Stimulated activated CD8-positive, alpha-beta memory T cell treated with anti-CD3 and anti-CD28 coated beads, Interleukin-2, amount 100 ng/mL, for 1 hour (primary cell): Measurements from ENCODE around the gene MRPL45.

ENCODE experiments used
- DNase-seq, 2 donors: peaks; one replicate each; pipeline ENCODE4 v3.0.0-alpha.2; 2020; ENCODE audit warnings: low read depth in 2 of 2

Gene MRPL45

GRCh38 chr17:38349097-38349730, 52.2 kb downstream of the MRPL45 start:
- DNase-seq, result peak; percentile 70 to 74

DNA sequence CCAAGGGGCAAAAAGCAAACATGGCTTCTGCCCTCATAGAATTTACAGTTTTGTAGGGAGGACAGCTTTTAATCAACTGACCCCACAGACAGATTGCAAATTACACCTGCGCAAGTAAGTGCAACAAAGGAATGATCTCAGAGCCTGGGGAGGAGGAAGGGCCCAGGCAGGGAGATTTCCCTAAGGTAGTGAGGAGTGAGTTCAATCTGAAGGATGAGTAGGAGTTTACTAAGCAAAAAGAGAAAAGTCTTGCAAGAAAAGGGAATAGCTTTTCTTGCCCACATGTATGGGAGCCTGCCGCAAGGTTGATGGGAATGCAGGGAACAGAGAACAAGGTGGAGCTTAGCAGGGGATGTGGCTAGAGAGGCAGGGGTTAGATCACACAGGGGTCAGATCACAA, 53.1 kb downstream of the MRPL45 start:
- DNase-seq, result no peak

- DNase-seq, result peak; percentile 84 to 87
These were observed 54.6 kb downstream of the MRPL45 start, which contains the start of gene SOCS7 for GRCh38 chr17:38351412-38352222. Gene SOCS7, plus strand, starts transcription at chr17:38351844. Its CDS starts 209 bp downstream, at chr17:38352053.

DNA sequence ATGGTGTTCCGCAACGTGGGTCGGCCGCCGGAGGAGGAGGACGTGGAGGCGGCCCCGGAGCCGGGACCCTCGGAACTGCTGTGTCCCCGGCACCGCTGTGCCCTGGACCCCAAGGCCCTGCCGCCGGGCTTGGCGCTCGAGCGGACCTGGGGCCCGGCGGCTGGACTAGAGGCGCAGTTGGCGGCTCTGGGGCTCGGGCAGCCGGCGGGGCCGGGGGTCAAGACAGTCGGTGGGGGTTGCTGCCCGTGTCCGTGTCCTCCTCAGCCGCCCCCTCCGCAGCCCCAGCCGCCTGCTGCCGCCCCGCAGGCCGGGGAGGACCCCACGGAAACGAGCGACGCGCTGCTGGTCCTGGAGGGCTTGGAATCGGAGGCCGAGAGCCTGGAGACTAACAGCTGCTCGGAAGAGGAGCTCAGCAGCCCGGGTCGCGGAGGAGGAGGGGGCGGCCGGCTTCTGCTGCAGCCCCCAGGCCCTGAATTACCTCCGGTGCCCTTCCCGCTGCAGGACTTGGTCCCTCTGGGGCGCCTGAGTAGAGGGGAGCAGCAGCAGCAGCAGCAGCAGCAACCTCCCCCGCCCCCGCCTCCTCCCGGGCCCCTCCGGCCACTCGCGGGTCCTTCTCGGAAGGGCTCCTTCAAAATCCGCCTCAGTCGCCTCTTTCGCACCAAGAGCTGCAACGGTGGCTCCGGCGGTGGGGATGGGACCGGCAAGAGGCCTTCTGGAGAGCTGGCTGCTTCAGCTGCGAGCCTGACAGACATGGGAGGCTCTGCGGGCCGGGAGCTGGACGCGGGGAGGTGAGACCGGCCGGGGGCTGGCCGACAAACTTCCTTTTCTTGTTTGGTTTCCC, 55.5 kb downstream of the MRPL45 start:
- peak in 1 of 2 donors; percentile 1 for DNase-seq

- DNase-seq, result no peak
These were observed 56.2 kb downstream of the MRPL45 start for GRCh38 chr17:38353086-38353604.

- no peak for DNase-seq
These were observed 56.7 kb downstream of the MRPL45 start for GRCh38 chr17:38353668-38354067.

DNA sequence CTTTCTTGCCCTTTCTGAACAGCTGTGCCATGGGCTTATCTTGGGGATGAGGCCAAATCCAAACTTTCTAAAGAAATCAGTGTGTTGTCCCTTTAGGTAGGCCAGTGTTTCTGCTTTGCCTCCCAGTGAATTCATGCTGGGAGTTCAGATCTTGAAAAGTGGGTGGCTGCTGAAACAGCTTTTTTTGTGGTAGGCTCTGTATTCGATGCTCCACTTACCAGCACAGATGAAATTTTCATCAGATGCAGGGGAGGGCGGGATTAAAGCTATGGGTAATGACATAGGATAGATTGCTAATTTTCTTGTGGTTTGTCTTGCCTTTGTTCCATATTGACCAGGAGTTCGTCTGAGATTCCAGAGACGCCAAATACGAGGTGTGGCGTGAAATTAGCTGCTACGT, 57.5 kb downstream of the MRPL45 start:
- no peak for DNase-seq

GRCh38 chr17:38355251-38355650, 58.3 kb downstream of the MRPL45 start:
- no peak for DNase-seq

DNA sequence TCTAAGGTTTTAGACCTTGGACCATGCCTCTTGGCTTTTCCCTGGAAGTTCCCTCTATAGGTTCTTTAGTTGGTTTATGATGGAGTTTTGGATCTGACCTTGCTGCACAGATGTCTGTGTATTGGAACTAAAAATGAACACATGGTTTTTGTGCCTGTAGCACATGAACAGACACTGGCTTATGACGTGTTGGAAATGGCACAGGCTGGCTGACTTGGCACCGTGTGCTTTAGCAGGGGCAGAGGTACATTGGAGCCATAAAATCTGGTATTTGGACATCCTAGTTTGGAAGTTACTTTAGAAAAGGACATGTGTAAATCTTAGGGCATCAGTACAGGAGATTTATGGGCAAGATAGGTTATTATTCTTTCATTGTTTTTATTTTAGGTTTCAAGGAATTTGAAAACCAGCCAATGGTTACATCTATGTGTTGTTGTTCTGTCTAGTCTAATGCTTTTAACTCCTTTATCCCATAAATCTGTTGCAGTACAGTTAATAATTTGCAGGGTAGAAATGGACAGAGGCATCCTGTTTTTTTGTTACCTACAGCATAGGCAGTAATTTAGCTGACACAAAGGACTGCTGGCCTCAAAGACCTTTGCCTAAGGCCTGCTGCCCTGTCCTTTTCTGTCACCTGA, 60.6 kb downstream of the MRPL45 start:
- no peak for DNase-seq

- DNase-seq, result no peak
These were observed 61.9 kb downstream of the MRPL45 start for GRCh38 chr17:38358586-38359513.

- DNase-seq, result no peak
These were observed 64.9 kb downstream of the MRPL45 start for GRCh38 chr17:38361694-38362465.

DNA sequence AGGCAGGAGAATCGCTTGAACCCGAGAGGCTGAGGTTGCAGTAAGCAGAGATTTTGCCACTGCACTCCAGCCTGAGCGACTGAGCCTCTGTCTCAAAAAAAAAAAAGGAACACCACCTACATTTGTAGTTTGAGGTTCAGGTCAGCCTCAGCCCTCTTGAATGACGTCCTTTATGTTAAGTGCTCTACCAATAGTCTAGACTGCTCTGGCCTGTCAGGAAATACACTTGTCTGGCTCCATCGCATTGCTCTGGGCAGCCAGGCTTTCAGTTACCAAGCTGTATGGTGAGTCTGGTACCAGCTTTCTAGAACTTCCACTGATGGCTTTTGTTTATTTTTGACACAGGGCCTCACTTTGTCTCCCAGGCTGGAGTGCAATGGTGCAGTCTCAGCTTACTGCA, 66.0 kb downstream of the MRPL45 start:
- no peak for DNase-seq

DNA sequence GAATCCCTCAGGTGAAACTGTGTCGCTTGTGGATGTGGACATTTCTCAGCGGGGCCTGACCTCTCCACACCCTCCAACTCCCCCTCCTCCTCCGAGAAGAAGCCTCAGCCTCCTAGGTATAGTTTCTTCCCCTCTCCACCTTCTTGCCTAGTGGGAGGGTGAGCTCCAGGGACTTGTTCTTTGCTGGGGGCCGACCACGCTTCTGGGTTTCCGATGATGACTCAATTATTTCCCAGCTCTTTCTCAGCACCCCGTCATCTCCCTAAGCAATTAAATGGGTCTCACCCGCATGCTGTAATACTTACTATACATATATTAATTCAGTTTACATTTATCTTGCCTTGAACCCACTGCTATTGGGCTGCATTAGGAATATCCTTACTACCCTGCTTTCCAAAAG, 67.8 kb downstream of the MRPL45 start:
- DNase-seq, result no peak

DNA sequence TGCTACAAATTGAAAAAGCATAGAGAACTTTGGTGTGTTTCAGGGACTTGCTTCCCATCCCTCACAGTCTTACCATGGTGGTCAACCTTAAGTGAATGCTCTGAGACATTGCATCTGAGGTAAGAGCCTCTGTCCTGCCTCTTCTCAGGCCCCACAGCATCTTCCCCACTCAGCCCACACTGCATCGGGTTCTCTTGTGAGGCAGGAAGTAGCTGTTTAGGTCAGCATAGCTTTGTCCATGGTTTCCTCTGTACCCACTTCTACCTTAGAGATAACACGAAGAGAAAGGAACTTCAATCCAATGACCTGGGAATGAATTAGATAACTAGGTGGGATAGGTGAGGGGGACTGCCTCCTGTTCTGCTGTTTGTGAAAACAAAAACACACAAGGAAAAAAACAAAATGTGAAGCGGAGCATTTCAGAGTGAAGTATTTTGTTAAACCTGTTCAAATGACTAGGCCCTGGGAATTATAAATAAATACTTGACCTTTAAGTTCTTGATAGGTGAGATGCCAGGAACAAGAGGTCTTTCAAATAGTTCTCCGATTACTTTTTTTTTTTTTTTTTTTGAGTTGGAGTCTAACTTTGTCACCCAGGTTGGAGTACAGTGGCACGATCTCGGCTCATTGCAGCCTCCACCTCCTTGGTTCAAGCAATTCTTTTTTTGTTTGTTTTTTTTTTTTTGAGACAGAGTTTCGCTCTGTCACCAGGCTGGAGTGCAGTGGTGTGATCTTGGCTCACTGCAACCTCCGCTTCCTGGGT, 72.3 kb downstream of the MRPL45 start:
- DNase-seq, result no peak
